ENCODE results near the gene EHD1. TPM values are rescaled to one million over a fixed set of nuclear protein-coding genes. Genes with fewer than 3 reads are reported as not detected.
A peak's percentile ranks its signal among the peaks of the same experiment; 100 is the strongest.

EHD1 gene
- total RNA-seq, 1 donor from 2014 or later, result 216 TPM

DNA sequence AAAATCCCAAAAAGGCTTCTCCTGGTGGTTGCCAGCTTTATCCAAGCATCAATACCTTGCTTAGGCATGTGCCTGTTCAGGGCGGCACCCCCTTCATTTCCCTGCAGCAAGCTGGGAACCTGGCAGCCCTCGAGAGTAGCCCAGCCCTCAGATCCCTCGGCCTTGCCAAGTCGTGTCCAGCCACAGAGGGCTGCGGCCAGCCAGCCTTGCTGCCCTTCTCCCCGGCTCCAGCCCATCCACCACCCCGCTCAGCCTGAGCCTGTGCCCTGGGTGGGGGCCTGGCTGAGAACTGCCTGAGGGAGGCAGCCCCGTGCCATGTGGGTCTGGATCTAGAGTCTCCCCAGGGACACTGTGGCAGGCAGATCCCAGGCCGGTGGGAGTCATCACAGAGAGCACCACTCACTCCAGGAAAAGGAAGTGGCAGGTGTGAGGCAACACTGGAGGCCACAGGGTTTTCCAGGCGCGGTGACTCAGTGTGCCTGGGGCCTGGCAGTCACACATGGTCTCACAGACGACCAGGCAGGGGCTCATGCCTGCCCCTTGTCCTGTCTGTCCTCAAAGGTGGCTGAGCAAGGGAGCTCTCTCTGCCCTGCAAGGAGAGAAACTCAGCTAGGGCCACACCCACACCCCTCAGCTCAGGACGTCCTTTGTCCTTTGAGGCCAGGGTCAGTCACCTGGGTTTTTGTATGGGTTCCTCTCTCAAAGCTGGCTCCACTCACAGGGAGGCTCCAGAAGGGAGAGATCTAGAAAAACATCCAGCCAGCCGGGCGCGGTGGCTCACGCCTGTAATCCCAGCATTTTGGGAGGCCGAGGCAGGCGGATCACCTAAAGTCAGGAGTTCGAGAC is 21.8 kb downstream of the EHD1 start:
- H3K9me3 ChIP-seq, result no peaks in the 10 kb centered on the region
- H3K27ac ChIP-seq, result peak overlapping the region; percentile 88 to 95
- H3K4me1 ChIP-seq, result peaks cover 34 to 59% of the 10 kb centered on the region in 2 donors
- intact Hi-C loops (cut with DNase I), result loop anchor here (1.0 to 10.0 kb wide), 4 partner anchors 8 to 258 kb away; partner anchors contain the start of genes EHD1, TM7SF2 and ZNHIT2
- TF ChIP-seq, protein P1, sequence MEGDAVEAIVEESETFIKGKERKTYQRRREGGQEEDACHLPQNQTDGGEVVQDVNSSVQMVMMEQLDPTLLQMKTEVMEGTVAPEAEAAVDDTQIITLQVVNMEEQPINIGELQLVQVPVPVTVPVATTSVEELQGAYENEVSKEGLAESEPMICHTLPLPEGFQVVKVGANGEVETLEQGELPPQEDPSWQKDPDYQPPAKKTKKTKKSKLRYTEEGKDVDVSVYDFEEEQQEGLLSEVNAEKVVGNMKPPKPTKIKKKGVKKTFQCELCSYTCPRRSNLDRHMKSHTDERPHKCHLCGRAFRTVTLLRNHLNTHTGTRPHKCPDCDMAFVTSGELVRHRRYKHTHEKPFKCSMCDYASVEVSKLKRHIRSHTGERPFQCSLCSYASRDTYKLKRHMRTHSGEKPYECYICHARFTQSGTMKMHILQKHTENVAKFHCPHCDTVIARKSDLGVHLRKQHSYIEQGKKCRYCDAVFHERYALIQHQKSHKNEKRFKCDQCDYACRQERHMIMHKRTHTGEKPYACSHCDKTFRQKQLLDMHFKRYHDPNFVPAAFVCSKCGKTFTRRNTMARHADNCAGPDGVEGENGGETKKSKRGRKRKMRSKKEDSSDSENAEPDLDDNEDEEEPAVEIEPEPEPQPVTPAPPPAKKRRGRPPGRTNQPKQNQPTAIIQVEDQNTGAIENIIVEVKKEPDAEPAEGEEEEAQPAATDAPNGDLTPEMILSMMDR (IDR thresholded peaks at IDR 0.05), result peak in 1 of 3 experiments; percentile 32
- H3K36me3 ChIP-seq, result peaks cover 32 to 47% of the 10 kb centered on the region in 2 donors
- peak overlapping the region in 1 of 2 donors; percentile 27 for H3K4me3 ChIP-seq
- no peaks in the 10 kb centered on the region for H3K27me3 ChIP-seq
- DNase-seq (ENCODE audit: low spot score in 2 of 2), result peak; percentile 91 to 98

DNA sequence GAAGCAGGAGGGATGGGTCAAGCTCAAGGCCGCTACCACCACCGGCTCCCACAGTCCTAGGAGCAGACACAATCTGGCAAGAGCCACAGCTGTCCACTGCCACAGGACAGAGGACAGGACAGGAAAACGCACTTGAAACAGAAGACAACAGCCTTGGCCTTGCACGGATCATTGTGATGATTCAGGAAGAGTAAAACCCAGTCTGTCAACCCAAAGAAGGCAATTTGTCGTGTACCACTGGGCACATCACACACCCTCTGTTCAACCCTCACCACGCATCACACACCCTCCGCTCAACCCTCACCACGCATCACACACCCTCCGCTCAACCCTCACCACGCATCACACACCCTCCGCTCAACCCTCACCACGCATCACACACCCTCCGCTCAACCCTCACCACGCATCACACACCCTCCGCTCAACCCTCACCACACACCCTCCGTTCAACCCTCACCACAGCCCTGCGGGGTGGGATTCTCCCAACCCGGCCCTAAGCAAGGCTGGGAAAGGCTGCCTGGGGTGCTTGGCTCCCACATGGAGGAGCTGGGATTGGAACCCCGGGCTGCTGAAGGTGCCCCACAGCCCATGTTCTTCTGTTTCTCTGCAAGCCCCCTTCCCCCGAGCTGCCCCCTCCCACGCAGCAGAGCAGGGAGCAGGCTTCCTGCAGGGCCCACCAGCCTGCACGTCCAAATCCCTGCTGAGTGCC is 22.7 kb downstream of the EHD1 start:
- TF ChIP-seq, protein P1 (IDR thresholded peaks at IDR 0.05), result no peak
- peaks cover 32 to 47% of the 10 kb centered on the region in 2 donors for H3K36me3 ChIP-seq
- H3K27me3 ChIP-seq, result no peaks in the 10 kb centered on the region
- peak overlapping the region in 1 of 2 donors; percentile 27 for H3K4me3 ChIP-seq
- H3K9me3 ChIP-seq, result no peaks in the 10 kb centered on the region
- DNase-seq (ENCODE audit: low spot score in 2 of 2), result no peak
- peaks cover 34 to 57% of the 10 kb centered on the region in 2 donors for H3K4me1 ChIP-seq
- peak overlapping the region; percentile 88 to 95 for H3K27ac ChIP-seq
- intact Hi-C loops (cut with DNase I), result loop anchor here (1.0 to 10.0 kb wide), 5 partner anchors 9 to 259 kb away; partner anchors contain the start of genes EHD1, TM7SF2 and ZNHIT2

DNA sequence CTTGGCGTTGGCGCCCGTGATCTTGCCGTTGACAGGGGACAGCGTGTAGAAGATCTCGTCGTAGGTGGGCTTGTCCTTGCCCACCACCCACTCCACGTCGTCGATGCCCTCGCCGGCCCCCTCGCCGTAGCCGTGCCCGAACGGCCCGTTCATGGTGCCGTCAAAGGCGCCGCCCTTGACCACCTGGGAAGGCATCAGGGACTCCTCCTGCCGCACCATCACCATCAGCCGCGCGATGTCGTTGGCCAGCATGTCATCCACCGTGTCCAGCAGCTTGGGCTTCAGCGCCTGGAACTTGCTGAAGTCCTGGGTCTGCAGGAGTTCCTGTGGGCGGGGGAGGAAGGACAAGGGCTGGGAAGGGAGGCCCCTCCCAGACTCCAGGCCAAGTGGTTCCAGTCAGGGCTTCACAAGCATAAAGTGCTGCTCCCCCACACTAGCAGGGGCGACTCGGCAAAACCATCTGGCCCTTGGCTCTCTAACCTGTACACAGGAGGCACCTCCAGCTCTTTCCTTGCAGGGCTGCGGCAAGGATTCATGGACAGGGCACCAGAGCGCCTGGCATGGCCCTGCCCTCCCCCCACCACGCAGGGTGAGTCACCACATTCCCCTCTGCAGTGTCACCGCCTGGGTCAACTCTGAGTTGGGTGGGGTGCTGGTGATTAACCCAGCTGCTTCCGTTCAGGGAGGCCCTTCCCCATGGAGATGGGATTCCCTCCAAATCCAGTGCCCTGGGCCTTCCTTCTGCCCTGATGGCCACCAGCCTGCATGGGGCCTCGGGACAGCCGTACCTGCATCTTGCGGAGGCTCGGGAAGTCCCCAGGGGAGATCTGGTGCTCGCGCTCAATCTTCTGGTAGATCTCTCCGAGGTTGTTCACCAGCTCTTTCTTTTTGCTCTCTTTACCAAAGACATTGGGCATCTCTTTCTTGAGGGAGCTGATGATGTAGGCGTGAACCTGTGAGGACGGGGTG is 23.6 kb downstream of the EHD1 start:
- TF ChIP-seq, protein P1 (IDR thresholded peaks at IDR 0.05), result no peak
- peak; percentile 78 to 97 for DNase-seq (ENCODE audit: low spot score in 2 of 2)
- peak overlapping the region in 1 of 2 donors; percentile 21 for H3K4me3 ChIP-seq
- H3K27ac ChIP-seq, result peak overlapping the region; percentile 88 to 95
- H3K27me3 ChIP-seq, result no peaks in the 10 kb centered on the region
- H3K4me1 ChIP-seq, result peaks cover 37 to 61% of the 10 kb centered on the region in 2 donors
- peaks cover 32 to 43% of the 10 kb centered on the region in 2 donors for H3K36me3 ChIP-seq
- intact Hi-C loops (cut with DNase I), result loop anchor here (2.0 to 10.0 kb wide), 2 partner anchors 16 to 260 kb away; partner anchors contain the start of genes TM7SF2 and ZNHIT2
- H3K9me3 ChIP-seq, result no peaks in the 10 kb centered on the region

DNA sequence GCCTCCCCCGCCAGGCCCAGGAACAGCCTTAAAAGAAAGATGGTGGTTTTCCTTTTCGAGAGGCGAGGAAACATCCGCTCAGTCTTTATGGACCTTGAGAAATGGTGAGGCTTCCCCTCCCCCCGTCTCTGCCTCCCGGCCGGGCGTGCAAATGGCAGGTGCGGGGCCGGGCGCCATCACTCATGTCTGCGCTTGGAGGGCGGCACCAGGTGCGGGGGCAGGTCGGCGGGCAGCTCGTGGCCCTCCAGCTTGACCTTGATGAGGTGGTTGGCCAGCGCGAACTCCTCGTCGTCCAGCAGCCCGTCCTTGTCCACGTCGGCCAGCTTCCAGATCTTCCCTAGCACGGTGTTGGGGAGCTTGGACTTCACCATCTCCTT is 24.3 kb downstream of the EHD1 start:
- DNase-seq (ENCODE audit: low spot score in 2 of 2), result no peak
- no peaks in the 10 kb centered on the region for H3K27me3 ChIP-seq
- intact Hi-C loops (cut with DNase I), result loop anchor here (2.0 to 10.0 kb wide), 2 partner anchors 17 to 261 kb away; partner anchors contain the start of genes TM7SF2 and ZNHIT2
- H3K4me3 ChIP-seq, result no peak overlapping the region
- H3K4me1 ChIP-seq, result peaks cover 42 to 61% of the 10 kb centered on the region in 2 donors
- TF ChIP-seq, protein P1 (IDR thresholded peaks at IDR 0.05), result no peak
- peak overlapping the region; percentile 68 to 95 for H3K27ac ChIP-seq
- H3K36me3 ChIP-seq, result peaks cover 25 to 37% of the 10 kb centered on the region in 2 donors
- H3K9me3 ChIP-seq, result no peaks in the 10 kb centered on the region
